ENCODE results near the gene SPINK9. TPM values are rescaled to one million over a fixed set of nuclear protein-coding genes. Genes with fewer than 3 reads are reported as not detected.
A peak's percentile ranks its signal among the peaks of the same experiment; 100 is the strongest.

Gene SPINK9
- total RNA-seq, 2 experiments from 2014 or later, result not detected

- H3K27ac Mint-ChIP-seq, result no peak overlapping the region
- intact Hi-C loops (cut with DNase I, micrococcal nuclease), result loop anchor here in 1 of 2 experiments (5.0 to 10.0 kb wide), 2 partner anchors 416 to 518 kb away; no protein-coding TSS in a partner anchor
- H3K36me3 Mint-ChIP-seq (ENCODE audit: low read depth), result peaks cover 16% of the 10 kb centered on the region
- ATAC-seq (no peak), DNase-seq (no peak)
- no peaks in the 10 kb centered on the region for H3K4me1 Mint-ChIP-seq
- H3K4me3 Mint-ChIP-seq, result no peak overlapping the region
- H3K9me3 Mint-ChIP-seq (ENCODE audit: low read depth), result peaks cover 8% of the 10 kb centered on the region
- POLR2A ChIA-PET, result no interaction called here
- CTCF ChIA-PET, result interaction anchor here (0.5 kb wide), 1 partner anchor 39 kb away, joined by 3 read pairs; no protein-coding TSS in a partner anchor
- H3K27me3 Mint-ChIP-seq, result peaks cover 2% of the 10 kb centered on the region
Observed at GRCh38 chr5:148372893-148373292, 37.5 kb downstream of the SPINK9 start.

- H3K36me3 Mint-ChIP-seq (ENCODE audit: low read depth), result peaks cover 26% of the 10 kb centered on the region
- DNase-seq, result peak; percentile 34
- peaks cover 13% of the 10 kb centered on the region for H3K9me3 Mint-ChIP-seq (ENCODE audit: low read depth)
- CTCF ChIA-PET, result interaction anchor here (0.5 to 2.5 kb wide), 11 partner anchors 11 to 759 kb away, joined by 3 to 14 read pairs (median 5); no protein-coding TSS in a partner anchor
- ATAC-seq, result peak; percentile 85
- no peak overlapping the region for H3K27ac Mint-ChIP-seq
- H3K4me1 Mint-ChIP-seq, result peaks cover 5% of the 10 kb centered on the region
- H3K4me3 Mint-ChIP-seq, result no peak overlapping the region
- intact Hi-C loops (cut with DNase I, micrococcal nuclease), result loop anchor here (1.0 to 10.0 kb wide), 4 partner anchors 196 to 520 kb away; no protein-coding TSS in a partner anchor
- peaks cover 2% of the 10 kb centered on the region for H3K27me3 Mint-ChIP-seq
- POLR2A ChIA-PET, result interaction anchor here (0.6 kb wide), 1 partner anchor 67 kb away, joined by 3 read pairs; no protein-coding TSS in a partner anchor
Observed at GRCh38 chr5:148374690-148375360, 39.5 kb downstream of the SPINK9 start.

GRCh38 chr5:148376198-148376597 lies 40.8 kb downstream of the SPINK9 start:
- H3K9me3 Mint-ChIP-seq (ENCODE audit: low read depth), result peaks cover 13% of the 10 kb centered on the region
- H3K4me1 Mint-ChIP-seq, result peaks cover 9% of the 10 kb centered on the region
- ChIA-PET CTCF (interaction anchor here (2.5 kb wide), 1 partner anchor 196 kb away, joined by 10 read pairs; no protein-coding TSS in a partner anchor), POLR2A (no interaction called here)
- no peak overlapping the region for H3K27ac Mint-ChIP-seq
- DNase-seq (no peak), ATAC-seq (no peak)
- H3K4me3 Mint-ChIP-seq, result no peak overlapping the region
- intact Hi-C loops (cut with DNase I, micrococcal nuclease), result loop anchor here in 1 of 2 experiments (10.0 kb wide), 1 partner anchor 521 kb away; no protein-coding TSS in a partner anchor
- H3K27me3 Mint-ChIP-seq, result peaks cover 2% of the 10 kb centered on the region
- peaks cover 26% of the 10 kb centered on the region for H3K36me3 Mint-ChIP-seq (ENCODE audit: low read depth)

DNA sequence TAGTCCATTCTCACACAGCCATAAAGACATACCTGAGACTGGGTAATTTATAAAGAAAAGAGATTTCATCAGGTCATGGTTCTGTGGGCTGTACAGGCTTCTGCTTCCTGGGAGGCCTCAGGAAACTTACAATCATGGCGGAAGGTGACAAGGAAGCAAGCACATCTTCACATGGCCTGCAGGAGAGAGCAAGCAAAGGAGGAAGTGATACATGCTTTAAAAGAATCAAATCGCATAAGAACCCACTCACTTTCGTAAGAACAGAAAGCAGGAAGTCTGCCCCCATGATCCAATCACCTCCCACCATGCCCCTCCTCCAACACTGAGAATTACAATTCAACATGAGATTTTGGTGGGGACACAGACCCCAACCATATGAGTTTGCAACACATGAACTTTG lies 43.3 kb downstream of the SPINK9 start:
- Mint-ChIP-seq H3K4me1 (peaks cover 14% of the 10 kb centered on the region), H3K9me3 (ENCODE audit: low read depth) (peaks cover 13% of the 10 kb centered on the region), H3K27ac (no peak overlapping the region), H3K27me3 (no peaks in the 10 kb centered on the region), H3K4me3 (no peak overlapping the region), H3K36me3 (ENCODE audit: low read depth) (peaks cover 26% of the 10 kb centered on the region)
- ChIA-PET POLR2A (no interaction called here), CTCF (no interaction called here)
- no peak for ATAC-seq
- no peak for DNase-seq
- intact Hi-C loops (cut with DNase I, micrococcal nuclease), result loop anchor here in 1 of 2 experiments (10.0 kb wide), 1 partner anchor 524 kb away; no protein-coding TSS in a partner anchor

DNA sequence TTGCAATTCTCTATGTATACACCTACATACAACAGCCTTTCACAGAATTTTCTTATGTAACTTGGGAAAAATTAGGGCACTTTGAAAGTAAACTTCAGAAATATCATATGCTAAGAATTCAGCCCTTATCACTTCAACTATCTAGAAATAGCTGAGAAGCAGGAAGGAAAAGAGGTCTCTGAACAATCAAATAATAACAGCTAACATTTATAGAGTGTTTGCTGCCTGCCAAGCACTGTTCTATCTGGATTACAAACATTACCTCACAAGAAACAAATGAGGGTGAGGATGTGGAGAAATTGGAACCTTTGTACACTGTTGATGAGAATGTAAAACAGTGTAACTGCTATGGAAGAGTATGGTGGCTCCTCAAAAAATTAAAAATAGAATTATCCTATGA lies 44.0 kb downstream of the SPINK9 start:
- Mint-ChIP-seq H3K27ac (no peak overlapping the region), H3K9me3 (ENCODE audit: low read depth) (peaks cover 13% of the 10 kb centered on the region), H3K4me1 (peaks cover 14% of the 10 kb centered on the region), H3K4me3 (no peak overlapping the region), H3K27me3 (no peaks in the 10 kb centered on the region), H3K36me3 (ENCODE audit: low read depth) (peaks cover 26% of the 10 kb centered on the region)
- ATAC-seq (no peak), DNase-seq (no peak)
- ChIA-PET POLR2A (no interaction called here), CTCF (no interaction called here)
- intact Hi-C loops (cut with DNase I, micrococcal nuclease), result loop anchor here in 1 of 2 experiments (10.0 kb wide), 1 partner anchor 525 kb away; no protein-coding TSS in a partner anchor

DNA sequence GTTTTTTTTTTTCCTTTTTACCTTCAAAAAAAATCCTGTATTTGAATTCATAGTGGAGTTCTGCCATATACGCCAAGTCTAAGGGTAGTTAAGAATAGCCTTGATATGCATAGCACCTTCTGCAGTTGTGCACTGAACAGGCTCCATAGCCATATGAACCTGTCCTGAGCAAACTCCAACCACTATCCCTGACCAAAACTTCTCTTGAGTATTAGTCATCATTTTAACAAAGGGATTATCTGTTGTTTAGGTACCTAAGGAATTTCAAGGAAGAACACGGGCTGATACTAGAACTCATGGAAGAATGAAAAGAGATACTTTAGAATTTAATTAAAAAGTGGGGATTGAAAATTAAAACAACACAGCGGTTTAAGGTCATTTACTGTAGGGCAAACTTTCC lies 46.5 kb downstream of the SPINK9 start:
- POLR2A ChIA-PET, result interaction anchor here (0.6 kb wide), 1 partner anchor 49 kb away, joined by 3 read pairs; no protein-coding TSS in a partner anchor
- intact Hi-C loops (cut with DNase I, micrococcal nuclease), result loop anchor here (2.0 to 10.0 kb wide), 7 partner anchors 323 to 1935 kb away; partner anchors contain the start of genes CSNK1A1 (in 1 of the 2), GRPEL2 (in 1 of the 2), HMGXB3 (in 1 of the 2) and TCERG1 (in 1 of the 2)

GRCh38 chr5:148382961-148383360 lies 47.6 kb downstream of the SPINK9 start:
- CTCF ChIA-PET, result interaction anchor here (1.2 kb wide), 1 partner anchor 348 kb away, joined by 6 read pairs; no protein-coding TSS in a partner anchor
- no peaks in the 10 kb centered on the region for H3K27me3 Mint-ChIP-seq
- H3K36me3 Mint-ChIP-seq (ENCODE audit: low read depth), result peaks cover 27% of the 10 kb centered on the region
- H3K4me1 Mint-ChIP-seq, result peaks cover 48% of the 10 kb centered on the region
- intact Hi-C loops (cut with DNase I, micrococcal nuclease), result loop anchor here (1.0 to 10.0 kb wide), 9 partner anchors 322 to 1936 kb away; partner anchors contain the start of genes GRPEL2 (in 2 of the 2), CSNK1A1 (in 1 of the 2), HMGXB3 (in 1 of the 2) and JAKMIP2 (in 1 of the 2)
- DNase-seq, result no peak
- H3K4me3 Mint-ChIP-seq, result peak overlapping the region; percentile 94
- peak overlapping the region; percentile 99 for H3K27ac Mint-ChIP-seq
- ATAC-seq, result no peak
- POLR2A ChIA-PET, result no interaction called here
- H3K9me3 Mint-ChIP-seq (ENCODE audit: low read depth), result peaks cover 10% of the 10 kb centered on the region

More for the DNA sequence above, 46.5 kb downstream of the SPINK9 start:
- no peak overlapping the region for H3K4me3 Mint-ChIP-seq
- peaks cover 30% of the 10 kb centered on the region for H3K36me3 Mint-ChIP-seq (ENCODE audit: low read depth)
- ATAC-seq (no peak), DNase-seq (no peak)
- H3K9me3 Mint-ChIP-seq (ENCODE audit: low read depth), result peaks cover 13% of the 10 kb centered on the region
- no peaks in the 10 kb centered on the region for H3K27me3 Mint-ChIP-seq
- H3K4me1 Mint-ChIP-seq, result peaks cover 40% of the 10 kb centered on the region
- CTCF ChIA-PET, result interaction anchor here (1.0 to 1.2 kb wide), 2 partner anchors 11 to 349 kb away, joined by 3 to 6 read pairs; no protein-coding TSS in a partner anchor
- no peak overlapping the region for H3K27ac Mint-ChIP-seq

GRCh38 chr5:148383564-148384379 lies 48.4 kb downstream of the SPINK9 start, which contains the start of gene FBXO38:
Gene FBXO38 (plus strand): TSS chr5:148383958. CDS start chr5:148394777, 10,819 bp downstream.
- H3K27ac Mint-ChIP-seq, result peak within 1 kb of the TSS; percentile 99
- H3K4me1 Mint-ChIP-seq, result peaks cover 56% of the 10 kb centered on the region
- peaks cover 3% of the 10 kb centered on the region for H3K9me3 Mint-ChIP-seq (ENCODE audit: low read depth)
- peak within 1 kb of the TSS; percentile 94 for H3K4me3 Mint-ChIP-seq
- intact Hi-C loops (cut with DNase I, micrococcal nuclease), result loop anchor here (1.0 to 10.0 kb wide), 11 partner anchors 17 to 1936 kb away; partner anchors contain the start of genes GRPEL2 (in 2 of the 2), CSNK1A1 (in 1 of the 2), HMGXB3 (in 1 of the 2) and JAKMIP2 (in 1 of the 2)
- no peaks in the 10 kb centered on the region for H3K27me3 Mint-ChIP-seq
- ATAC-seq (peak; percentile 97), DNase-seq (peak; percentile 98)
- H3K36me3 Mint-ChIP-seq (ENCODE audit: low read depth), result peaks cover 24% of the 10 kb centered on the region
- ChIA-PET CTCF (interaction anchor here (0.6 to 1.6 kb wide), 2 partner anchors 347 to 435 kb away, joined by 3 to 5 read pairs; no protein-coding TSS in a partner anchor), POLR2A (interaction anchor here (0.6 to 0.7 kb wide), 2 partner anchors 582 to 1973 kb away, joined by 3 read pairs; no protein-coding TSS in a partner anchor)

- intact Hi-C loops (cut with DNase I, micrococcal nuclease), result loop anchor here (1.0 to 10.0 kb wide), 7 partner anchors 16 to 1937 kb away; partner anchors contain the start of genes GRPEL2 (in 1 of the 2) and TCERG1 (in 1 of the 2)
- peaks cover 59% of the 10 kb centered on the region for H3K4me1 Mint-ChIP-seq
- H3K4me3 Mint-ChIP-seq, result peak overlapping the region; percentile 94
- H3K27ac Mint-ChIP-seq, result peak overlapping the region; percentile 99
- ATAC-seq (peak; percentile 11), DNase-seq (peak; percentile 37)
- H3K9me3 Mint-ChIP-seq (ENCODE audit: low read depth), result no peaks in the 10 kb centered on the region
- no peaks in the 10 kb centered on the region for H3K27me3 Mint-ChIP-seq
- ChIA-PET CTCF (interaction anchor here (0.6 to 1.6 kb wide), 2 partner anchors 347 to 435 kb away, joined by 3 to 5 read pairs; no protein-coding TSS in a partner anchor), POLR2A (interaction anchor here (0.6 to 0.7 kb wide), 2 partner anchors 582 to 1972 kb away, joined by 3 read pairs; no protein-coding TSS in a partner anchor)
- H3K36me3 Mint-ChIP-seq (ENCODE audit: low read depth), result peaks cover 21% of the 10 kb centered on the region
Observed at GRCh38 chr5:148384380-148384737, 49.0 kb downstream of the SPINK9 start.

GRCh38 chr5:148385094-148385493 lies 49.7 kb downstream of the SPINK9 start:
- no peaks in the 10 kb centered on the region for H3K9me3 Mint-ChIP-seq (ENCODE audit: low read depth)
- ChIA-PET POLR2A (no interaction called here), CTCF (interaction anchor here (1.6 kb wide), 1 partner anchor 346 kb away, joined by 5 read pairs; no protein-coding TSS in a partner anchor)
- intact Hi-C loops (cut with DNase I, micrococcal nuclease), result loop anchor here (2.0 to 10.0 kb wide), 2 partner anchors 16 to 320 kb away; no protein-coding TSS in a partner anchor
- no peaks in the 10 kb centered on the region for H3K27me3 Mint-ChIP-seq
- H3K4me1 Mint-ChIP-seq, result peaks cover 59% of the 10 kb centered on the region
- no peak for ATAC-seq
- peak overlapping the region; percentile 94 for H3K4me3 Mint-ChIP-seq
- DNase-seq, result no peak
- peak overlapping the region; percentile 99 for H3K27ac Mint-ChIP-seq
- H3K36me3 Mint-ChIP-seq (ENCODE audit: low read depth), result peaks cover 17% of the 10 kb centered on the region
